PC-3 (cell line): Measurements from ENCODE around the gene CFAP73. TPM values are rescaled to one million over a fixed set of nuclear protein-coding genes. Genes with fewer than 3 reads are reported as not detected.

Source experiments
- ATAC-seq: fragments of 200-7000 bp; cut with Tn5 transposase; 2 replicates; pipeline ENCODE4 v1.9.1; 2020; ENCODE audit warnings: mild to moderate bottlenecking, moderate library complexity
- BruUV-seq: library from RNA; stranded (reverse); fragments of 400-500 nt; replicated peaks from 2 replicates; lab custom pipeline; 2021; lab: Mats Ljungman, UMichigan
- CTCF ChIA-PET: fragments of 300-600 bp; sonication (Branson Sonifier 250); formaldehyde crosslinking; loops from one replicate; lab custom pipeline; 2022; ENCODE audit warnings: antibody characterized with exemption; lab: Charles Lee
- POLR2A ChIA-PET: fragments of 300-600 bp; sonication (Branson Sonifier 250); formaldehyde crosslinking; loops from one replicate; lab custom pipeline; 2022; ENCODE audit warnings: antibody characterized with exemption; ENCODE audit not compliant: unreplicated experiment; lab: Charles Lee
- DNase-seq: peaks from one replicate; pipeline ENCODE4 v3.0.0-alpha.2; 2015
- H2AFZ ChIP-seq: fragments of 300-600 bp; sonication (generic); 2 replicates; pipeline ENCODE4 v1.6.0; 2016; ENCODE audit warnings: antibody characterized with exemption, low read length
- H3F3A ChIP-seq: fragments of 300-600 bp; sonication (generic); one replicate; pipeline ENCODE4 v1.6.0; 2017; ENCODE audit warnings: antibody characterized with exemption, low read length, control low read depth, mild to moderate bottlenecking; ENCODE audit not compliant: unreplicated experiment
- H3K27ac ChIP-seq: fragments of 300-600 bp; sonication (generic); 2 replicates; pipeline ENCODE4 v1.5.1; 2016; ENCODE audit warnings: mild to moderate bottlenecking, low read length
- H3K27me3 ChIP-seq: fragments of 300-600 bp; sonication (generic); 2 replicates; pipeline ENCODE4 v1.6.1; 2016; ENCODE audit warnings: low read length, mixed read lengths
- H3K36me3 ChIP-seq: fragments of 300-600 bp; sonication (generic); 2 replicates; pipeline ENCODE4 v1.6.1; 2016; ENCODE audit warnings: low read depth, mixed run types, low read length, mixed read lengths
- H3K4me1 ChIP-seq: fragments of 300-600 bp; sonication (generic); 2 replicates; pipeline ENCODE4 v1.5.1; 2016; ENCODE audit warnings: low read length; ENCODE audit not compliant: insufficient read depth
- H3K4me2 ChIP-seq: fragments of 300-600 bp; sonication (generic); 2 replicates; pipeline ENCODE4 v1.6.0; 2016; ENCODE audit warnings: low read length
- H3K4me3 ChIP-seq: fragments of 300-600 bp; sonication (generic); 2 replicates; pipeline ENCODE4 v1.5.1; 2016; ENCODE audit warnings: mild to moderate bottlenecking, low read length, mixed read lengths
- H3K79me2 ChIP-seq: fragments of 300-600 bp; sonication (generic); 2 replicates; pipeline ENCODE4 v1.6.1; 2017; ENCODE audit warnings: low read length, mixed read lengths
- H3K9ac ChIP-seq: fragments of 300-600 bp; sonication (generic); 2 replicates; pipeline ENCODE4 v1.6.0; 2016; ENCODE audit warnings: mild to moderate bottlenecking, low read length
- H3K9me2 ChIP-seq: fragments of 300-600 bp; sonication (generic); replicated peaks from 2 replicates; pipeline ENCODE4 v1.6.1; 2016; ENCODE audit warnings: mixed run types, low read length, mixed read lengths
- H3K9me3 ChIP-seq: fragments of 300-600 bp; sonication (generic); 2 replicates; pipeline ENCODE4 v1.6.1; 2016; ENCODE audit warnings: low read length, mixed read lengths
- H4K20me1 ChIP-seq: fragments of 300-600 bp; sonication (generic); 2 replicates; pipeline ENCODE4 v1.6.1; 2016; ENCODE audit warnings: low read length, mixed read lengths
- EZH2 ChIP-seq: fragments of 300-600 bp; sonication (generic); IDR thresholded peaks from one replicate; pipeline ENCODE4 v1.6.1; 2017; ENCODE audit warnings: antibody characterized with exemption, mild to moderate bottlenecking, low read length; ENCODE audit not compliant: unreplicated experiment
- EZH2phosphoT487 ChIP-seq: fragments of 300-600 bp; sonication (generic); IDR thresholded peaks from 2 replicates; pipeline ENCODE4 v1.6.1; 2018; ENCODE audit warnings: mild to moderate bottlenecking, antibody characterized with exemption, low read length, borderline replicate concordance
- intact Hi-C: fragments of 100-400 bp; cut with micrococcal nuclease; formaldehyde crosslinking; loops from 2 replicates; pipeline ENCODE4 v1.9.0; 2023
- total RNA-seq: library from RNA; depleted of rRNA; stranded (reverse); fragments of >200 nt; gene quantifications from 2 replicates; pipeline ENCODE4 v1.2.3, GENCODE V29; 2014
- TF ChIP-seq, protein P1 (sequence below): fragments of 300-600 bp; sonication (generic); conservative IDR thresholded peaks from 2 replicates; pipeline ENCODE4 v1.5.1; 2017; ENCODE audit warnings: antibody characterized with exemption, low read depth, mild to moderate bottlenecking, low read length

Gene CFAP73
- total RNA-seq, 1 experiment from 2014 or later: not detected

- H3F3A ChIP-seq: no peaks in the 10 kb centered on the region
- DNase-seq (no peak), ATAC-seq (0 out of 2 replicates have a peak, but pooled peaks have one; percentile 13)
- H3K27ac ChIP-seq: no peak overlapping the region
- H3K4me3 ChIP-seq: no peak overlapping the region
- no peaks in the 10 kb centered on the region for H3K4me1 ChIP-seq
- TF ChIP-seq EZH2phosphoT487 (no peak), EZH2 (no peak)
- TF ChIP-seq, protein P1, sequence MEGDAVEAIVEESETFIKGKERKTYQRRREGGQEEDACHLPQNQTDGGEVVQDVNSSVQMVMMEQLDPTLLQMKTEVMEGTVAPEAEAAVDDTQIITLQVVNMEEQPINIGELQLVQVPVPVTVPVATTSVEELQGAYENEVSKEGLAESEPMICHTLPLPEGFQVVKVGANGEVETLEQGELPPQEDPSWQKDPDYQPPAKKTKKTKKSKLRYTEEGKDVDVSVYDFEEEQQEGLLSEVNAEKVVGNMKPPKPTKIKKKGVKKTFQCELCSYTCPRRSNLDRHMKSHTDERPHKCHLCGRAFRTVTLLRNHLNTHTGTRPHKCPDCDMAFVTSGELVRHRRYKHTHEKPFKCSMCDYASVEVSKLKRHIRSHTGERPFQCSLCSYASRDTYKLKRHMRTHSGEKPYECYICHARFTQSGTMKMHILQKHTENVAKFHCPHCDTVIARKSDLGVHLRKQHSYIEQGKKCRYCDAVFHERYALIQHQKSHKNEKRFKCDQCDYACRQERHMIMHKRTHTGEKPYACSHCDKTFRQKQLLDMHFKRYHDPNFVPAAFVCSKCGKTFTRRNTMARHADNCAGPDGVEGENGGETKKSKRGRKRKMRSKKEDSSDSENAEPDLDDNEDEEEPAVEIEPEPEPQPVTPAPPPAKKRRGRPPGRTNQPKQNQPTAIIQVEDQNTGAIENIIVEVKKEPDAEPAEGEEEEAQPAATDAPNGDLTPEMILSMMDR: no peak
- no peaks in the 10 kb centered on the region for H3K9me2 ChIP-seq
- no peaks in the 10 kb centered on the region for H3K36me3 ChIP-seq
- no peak overlapping the region for H3K9ac ChIP-seq
- H3K79me2 ChIP-seq: no peaks in the 10 kb centered on the region
- CTCF ChIA-PET: no interaction called here
- no peak overlapping the region for H3K4me2 ChIP-seq
- no TSS peak for BruUV-seq
- peaks cover 9% of the 10 kb centered on the region; the same call in 1 of the 2 replicates for H3K27me3 ChIP-seq
- POLR2A ChIA-PET: interaction anchor here (0.6 to 0.7 kb wide), 2 partner anchors 22 to 126 kb away, joined by 3 to 4 read pairs; no protein-coding TSS in a partner anchor
- no peak overlapping the region for H2AFZ ChIP-seq
- H4K20me1 ChIP-seq: no peaks in the 10 kb centered on the region
- 0 out of 2 replicates have a peak, but pooled peaks cover 5% of the 10 kb centered on the region for H3K9me3 ChIP-seq
- intact Hi-C loops: no loop called here
These were observed 28.7 kb upstream of the CFAP73 start for GRCh38 chr12:113120670-113121370.

GRCh38 chr12:113127791-113128199 is 21.7 kb upstream of the CFAP73 start:
- Histone ChIP-seq H3K4me2 (no peak overlapping the region), H4K20me1 (no peaks in the 10 kb centered on the region), H3K4me3 (no peak overlapping the region), H3K27ac (no peak overlapping the region), H2AFZ (no peak overlapping the region), H3K36me3 (no peaks in the 10 kb centered on the region), H3K4me1 (no peaks in the 10 kb centered on the region), H3K9me3 (0 out of 2 replicates have a peak, but pooled peaks cover 5% of the 10 kb centered on the region), H3K79me2 (no peaks in the 10 kb centered on the region), H3F3A (no peaks in the 10 kb centered on the region), H3K27me3 (peaks cover 6% of the 10 kb centered on the region; the same call in 1 of the 2 replicates), H3K9me2 (no peaks in the 10 kb centered on the region), H3K9ac (no peak overlapping the region)
- ATAC-seq (no peak), DNase-seq (no peak)
- CTCF ChIA-PET: no interaction called here
- no peak for TF ChIP-seq EZH2
- no peak for TF ChIP-seq EZH2phosphoT487
- TF ChIP-seq, protein P1: no peak
- no TSS peak for BruUV-seq
- intact Hi-C loops: no loop called here
- POLR2A ChIA-PET: no interaction called here
